ENCODE data around the gene OR3A3.
"Not testable (repeated sequence)": the region's sequence is repeated elsewhere in the genome, so short reads cannot be mapped to it uniquely, and the experiment has no call there.

The OR3A3 gene

DNA sequence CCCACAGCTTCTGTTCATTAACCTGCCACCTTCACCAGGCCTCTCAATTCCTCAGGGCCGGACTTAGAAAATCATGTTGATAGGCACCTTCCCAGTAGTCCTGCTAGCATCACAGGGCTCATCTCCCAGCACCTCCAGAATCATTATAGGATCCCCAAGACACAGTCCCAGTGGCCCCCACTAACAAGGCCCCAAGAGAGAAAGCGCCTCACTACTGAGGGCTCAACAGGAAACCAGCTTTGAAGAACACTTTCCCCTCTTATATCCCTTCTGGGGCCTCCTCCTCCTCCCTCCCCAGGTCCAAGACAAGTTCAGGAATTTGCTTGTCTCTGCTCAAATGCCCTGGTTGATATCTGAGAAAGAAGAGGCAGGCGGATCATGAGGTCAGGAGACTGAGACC lies at the start of gene OR3A3:
Gene OR3A3, plus strand, starts transcription at position 301 of the 400 bp plus-strand sequence.
- DNase-seq = no peak

DNA sequence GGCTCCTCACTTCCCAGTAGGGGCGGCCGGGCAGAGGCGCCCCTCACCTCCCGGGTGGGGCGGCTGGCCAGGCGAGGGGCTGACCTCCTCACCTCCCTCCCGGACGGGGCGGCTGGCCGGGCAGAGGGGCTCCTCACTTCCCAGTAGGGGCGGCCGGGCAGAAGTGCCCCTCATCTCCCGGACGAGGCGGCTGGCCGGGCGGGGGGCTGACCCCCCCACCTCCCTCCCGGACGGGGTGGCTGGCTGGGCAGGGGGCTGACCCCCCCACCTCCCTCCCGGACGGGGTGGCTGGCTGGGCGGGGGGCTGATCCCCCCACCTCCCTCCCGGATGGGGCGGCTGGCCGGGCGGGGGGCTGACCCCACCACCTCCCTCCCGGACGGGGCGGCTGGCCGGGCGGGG lies 40.0 kb upstream of the OR3A3 start:
- DNase-seq = not testable (repeated sequence)

DNA sequence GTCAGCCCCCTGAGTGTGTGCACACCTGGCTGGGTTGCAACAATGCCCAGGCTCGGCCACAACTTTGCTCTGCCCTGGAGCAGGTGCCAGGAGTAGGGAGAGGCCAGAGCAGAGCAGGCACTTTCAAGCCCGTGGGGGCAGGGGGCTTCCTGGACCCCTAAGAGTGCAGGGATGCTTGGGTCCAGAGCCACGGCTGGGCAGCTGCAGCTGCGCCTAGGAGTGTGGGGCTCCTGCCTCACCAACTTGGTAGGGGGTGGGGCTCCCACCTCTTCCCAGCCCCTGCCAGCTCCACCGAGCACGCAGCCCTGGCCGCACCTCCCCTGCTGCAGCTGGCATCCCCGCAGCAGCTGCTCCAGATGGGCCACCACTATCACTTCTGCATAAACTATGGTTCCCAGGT lies 32.8 kb upstream of the OR3A3 start:
- DNase-seq = no peak

DNA sequence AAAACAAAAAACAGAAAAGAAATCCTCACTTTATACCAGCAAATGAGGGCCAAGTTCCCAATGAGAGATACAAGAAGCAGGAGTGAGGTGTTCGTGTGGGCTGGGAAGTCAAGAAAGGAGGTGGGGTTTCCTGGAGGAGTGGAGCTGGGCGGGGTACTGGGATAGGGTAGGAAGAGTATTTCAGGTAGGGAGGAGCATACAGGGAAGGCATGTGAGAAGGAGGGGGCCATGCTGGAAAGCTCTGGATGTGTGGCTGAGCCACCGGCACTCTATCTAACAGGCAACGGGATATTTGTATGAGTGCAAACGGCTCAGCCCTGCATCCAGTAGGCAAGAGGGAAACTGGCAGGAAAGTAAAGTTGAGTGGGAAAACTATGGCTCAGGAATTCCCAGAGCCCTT lies 29.2 kb upstream of the OR3A3 start:
- DNase-seq = no peak

DNA sequence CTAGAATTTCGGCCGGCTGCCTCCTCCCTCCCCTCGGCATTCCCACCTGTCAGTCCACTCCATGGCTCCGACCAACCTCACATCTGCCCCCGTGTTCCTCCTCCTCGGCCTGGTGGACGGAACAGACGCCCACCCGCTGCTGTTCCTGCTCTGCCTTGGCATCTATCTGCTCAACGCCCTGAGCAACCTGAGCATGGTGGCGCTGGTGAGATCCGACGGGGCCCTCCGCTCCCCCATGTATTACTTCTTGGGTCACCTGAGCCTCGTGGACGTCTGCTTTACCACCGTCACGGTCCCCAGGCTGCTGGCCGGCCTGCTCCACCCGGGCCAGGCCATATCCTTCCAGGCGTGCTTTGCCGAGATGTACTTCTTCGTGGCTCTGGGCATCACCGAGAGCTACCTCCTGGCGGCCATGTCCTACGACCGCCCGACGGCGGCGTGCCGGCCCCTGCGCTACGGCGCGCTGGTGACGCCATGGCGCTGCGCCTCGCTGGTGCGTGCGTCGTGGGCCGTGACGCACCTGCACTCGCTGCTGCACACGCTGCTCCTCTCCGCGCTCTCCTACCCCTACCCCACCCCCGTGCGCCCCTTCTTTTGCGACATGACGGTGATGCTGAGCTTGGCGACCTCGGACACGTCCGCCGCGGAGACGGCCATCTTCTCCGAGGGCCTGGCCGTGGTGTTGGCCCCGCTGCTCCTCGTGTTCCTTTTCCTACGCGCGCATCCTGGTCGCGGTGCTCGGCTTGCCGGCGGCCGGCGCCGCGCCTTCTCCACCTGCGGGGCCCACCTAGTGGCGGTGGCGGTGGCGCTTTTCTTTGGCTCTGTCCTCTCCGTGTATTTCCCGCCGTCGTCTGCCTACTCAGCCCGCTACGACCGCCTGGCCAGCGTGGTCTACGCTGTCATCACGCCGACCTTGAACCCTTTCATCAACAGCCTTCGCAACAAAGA lies 25.0 kb upstream of the OR3A3 start, which contains the start of gene OR3A2:
Gene OR3A2, minus strand, starts transcription at position 440 of the 948 bp plus-strand sequence.
- no peak for DNase-seq

DNA sequence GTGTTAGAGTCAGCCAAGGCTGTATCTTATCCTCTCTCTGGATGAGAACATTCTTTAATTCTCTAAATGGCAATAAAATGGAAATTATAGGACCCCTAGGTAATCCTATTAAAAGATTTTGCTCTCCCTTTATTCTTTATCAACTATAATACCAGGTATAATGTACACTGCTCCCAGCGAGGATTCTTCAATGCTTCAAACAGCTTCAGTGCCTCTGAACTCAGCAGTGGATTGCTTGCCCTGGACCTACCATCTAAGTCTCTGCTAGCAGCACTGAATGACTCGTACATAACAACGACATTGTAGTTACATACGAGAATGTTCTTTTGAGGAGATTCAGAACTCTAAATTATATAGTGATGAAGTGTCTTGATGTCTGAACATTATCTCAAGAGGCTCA lies 21.4 kb upstream of the OR3A3 start:
- DNase-seq = no peak

DNA sequence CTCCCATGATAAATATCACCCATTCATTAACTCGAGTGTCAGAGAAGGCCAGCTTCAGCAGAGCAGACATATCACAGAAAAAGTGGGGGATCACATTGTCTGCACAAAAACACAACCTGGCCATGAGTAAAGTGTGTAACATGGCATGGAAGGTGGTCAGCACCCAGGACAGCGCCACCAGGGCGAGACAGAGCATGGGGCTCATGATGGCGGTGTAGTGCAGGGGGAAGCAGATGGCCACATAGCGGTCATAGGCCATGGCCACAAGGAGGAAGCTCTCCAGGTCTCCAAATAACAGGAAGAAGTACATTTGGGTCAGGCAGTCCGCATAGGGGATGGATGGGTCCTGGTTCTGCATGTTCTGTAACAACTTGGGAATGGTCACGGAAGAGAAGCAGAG lies 13.4 kb upstream of the OR3A3 start:
- DNase-seq = not testable (repeated sequence)

DNA sequence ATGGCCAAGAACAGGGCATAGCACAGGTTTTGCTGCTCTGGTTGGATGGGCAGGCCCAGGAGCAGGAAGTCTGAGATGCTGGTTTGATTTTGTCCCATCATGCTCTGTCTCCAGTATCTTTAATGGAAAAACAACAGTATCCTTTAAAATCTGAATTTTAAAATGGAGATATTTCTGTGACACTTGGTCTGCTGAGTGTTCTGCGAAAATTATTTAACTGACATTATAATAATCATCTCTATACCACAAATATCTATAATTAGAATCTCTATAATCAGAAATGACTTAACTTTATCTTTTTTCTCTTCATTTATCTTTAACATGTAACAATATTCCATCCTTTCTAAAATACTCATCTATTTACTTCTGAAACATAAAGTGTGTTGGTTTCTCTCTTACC lies 12.9 kb upstream of the OR3A3 start, which contains the start of gene OR1E1:
Gene OR1E1, minus strand, starts transcription at position 101 of the 400 bp plus-strand sequence. Its CDS starts 0 bp downstream, at position 101.
- no peak for DNase-seq

DNA sequence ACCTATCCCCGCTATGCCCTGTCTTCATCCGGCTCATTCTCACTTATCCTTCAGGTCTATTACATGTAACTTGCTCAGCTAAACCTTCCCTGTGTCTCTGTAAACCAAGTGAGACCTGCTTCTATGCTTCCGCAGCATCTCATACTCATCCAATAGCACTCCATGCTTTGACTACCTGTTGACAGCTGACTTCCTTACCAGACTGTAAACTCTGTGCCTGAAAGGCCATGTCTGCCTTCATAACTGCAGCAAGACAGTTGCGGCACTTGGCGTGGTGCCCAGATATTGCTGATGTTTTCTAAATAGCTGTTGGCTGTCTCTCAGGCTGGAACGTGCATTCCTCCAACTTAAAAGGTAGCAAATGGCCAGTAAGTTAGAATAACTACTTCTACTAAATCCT lies 11.1 kb upstream of the OR3A3 start:
- DNase-seq = no peak

DNA sequence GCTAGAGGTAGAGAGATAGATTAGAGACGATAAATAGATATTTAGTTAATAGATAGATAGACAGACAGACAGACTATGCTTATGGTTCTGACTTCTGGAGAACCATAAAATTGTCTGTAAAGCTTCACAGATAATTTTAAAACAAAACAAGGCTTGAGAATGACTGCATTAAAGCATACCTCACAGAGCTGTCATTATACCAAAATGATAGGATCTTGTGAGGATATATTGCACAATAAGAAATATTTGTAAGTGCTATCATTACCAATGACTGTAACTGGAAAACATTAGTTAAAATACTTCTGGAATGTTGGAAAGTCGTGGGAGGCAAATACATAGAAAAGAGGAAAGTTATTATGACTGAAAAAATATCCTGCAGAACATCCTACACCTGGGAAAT lies 9.4 kb upstream of the OR3A3 start:
- no peak for DNase-seq

DNA sequence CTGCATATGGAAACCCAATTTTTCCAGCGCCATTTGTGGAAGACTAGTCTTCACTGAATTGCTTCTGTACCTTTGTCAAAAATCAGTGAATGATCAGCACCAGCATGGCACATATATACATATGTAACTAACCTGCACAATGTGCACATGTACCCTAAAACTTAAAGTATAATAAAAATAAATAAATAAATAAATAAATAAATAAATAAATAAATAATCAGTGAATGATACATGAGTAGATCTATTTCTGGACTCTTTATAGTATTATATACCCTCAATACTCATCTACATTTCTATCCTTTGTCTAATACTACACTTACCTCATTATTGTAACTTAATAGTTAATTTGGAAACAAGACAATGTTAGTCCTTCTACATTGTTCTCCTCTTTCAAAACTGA lies 7.3 kb upstream of the OR3A3 start:
- not testable (repeated sequence) for DNase-seq

DNA sequence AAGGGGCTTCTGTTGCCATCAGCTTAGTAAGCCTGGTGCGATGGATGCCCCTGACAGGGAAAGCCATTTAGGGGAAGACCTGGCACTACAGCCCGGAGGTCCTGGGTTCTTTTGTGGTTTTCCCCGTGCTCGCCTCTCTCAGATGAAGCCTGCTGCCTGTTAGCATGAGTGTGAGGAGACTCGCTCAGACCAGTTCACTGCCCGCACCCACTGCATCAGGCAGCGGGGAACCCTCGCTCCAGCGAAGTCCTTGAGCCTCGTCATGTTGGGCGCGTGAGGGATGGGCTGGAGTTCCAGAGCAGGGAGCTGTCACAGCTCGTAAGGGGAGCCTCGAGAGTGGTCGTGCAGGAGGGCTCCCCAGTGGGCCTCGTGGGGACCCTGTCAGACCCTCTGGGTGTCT lies 1.0 kb downstream of the OR3A3 start:
- not testable (repeated sequence) for DNase-seq

DNA sequence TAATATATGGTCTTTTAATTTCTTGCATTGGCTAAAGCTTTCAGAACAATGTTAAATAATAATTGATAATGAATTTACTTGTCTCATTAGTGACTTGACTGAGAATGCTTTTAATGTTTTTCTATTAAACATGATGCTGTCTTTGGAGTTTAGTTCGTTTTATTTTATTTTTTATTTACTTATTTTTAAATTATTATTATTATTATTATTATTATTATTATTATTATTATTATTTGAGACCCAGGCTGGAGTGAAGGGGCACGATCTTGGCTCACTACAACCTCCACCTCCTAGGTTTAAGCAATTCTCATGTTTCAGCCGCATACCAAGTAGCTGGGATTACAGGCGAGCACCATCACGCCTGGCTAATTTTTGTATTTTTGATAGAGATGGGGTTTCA lies 4.4 kb downstream of the OR3A3 start:
- DNase-seq = no peak

DNA sequence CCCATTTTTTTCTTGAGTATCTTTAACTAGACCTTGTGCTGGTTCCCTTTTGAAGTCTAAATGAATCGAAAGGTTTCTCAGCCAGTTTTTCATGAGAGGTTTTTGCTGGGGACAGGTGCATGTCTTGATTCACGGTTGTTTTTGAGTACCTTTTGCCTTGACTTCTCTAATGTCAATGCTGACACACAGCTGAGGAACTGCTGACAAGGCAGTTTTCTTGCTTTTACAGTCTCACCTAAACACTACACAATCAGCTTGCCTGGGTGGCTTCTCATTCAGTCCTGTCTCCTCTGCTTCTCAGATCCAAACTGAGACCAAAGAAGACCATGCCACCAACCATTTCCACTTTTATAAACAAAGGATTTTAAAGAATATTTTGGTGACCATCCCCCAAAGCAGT lies 7.1 kb downstream of the OR3A3 start:
- no peak for DNase-seq

DNA sequence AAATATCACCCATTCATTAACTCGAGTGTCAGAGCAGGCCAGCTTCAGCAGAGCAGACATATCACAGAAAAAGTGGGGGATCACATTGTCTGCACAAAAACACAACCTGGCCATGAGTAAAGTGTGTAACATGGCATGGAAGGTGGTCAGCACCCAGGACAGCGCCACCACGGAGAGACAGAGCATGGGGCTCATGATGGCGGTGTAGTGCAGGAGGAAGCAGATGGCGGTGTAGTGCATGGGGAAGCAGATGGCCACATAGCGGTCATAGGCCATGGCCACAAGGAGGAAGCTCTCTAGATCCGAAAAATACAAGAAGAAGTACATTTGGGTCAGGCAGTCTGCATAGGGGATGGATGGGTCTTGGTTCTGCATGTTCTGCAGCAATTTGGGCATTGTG lies 22.0 kb downstream of the OR3A3 start:
- DNase-seq = not testable (repeated sequence)

DNA sequence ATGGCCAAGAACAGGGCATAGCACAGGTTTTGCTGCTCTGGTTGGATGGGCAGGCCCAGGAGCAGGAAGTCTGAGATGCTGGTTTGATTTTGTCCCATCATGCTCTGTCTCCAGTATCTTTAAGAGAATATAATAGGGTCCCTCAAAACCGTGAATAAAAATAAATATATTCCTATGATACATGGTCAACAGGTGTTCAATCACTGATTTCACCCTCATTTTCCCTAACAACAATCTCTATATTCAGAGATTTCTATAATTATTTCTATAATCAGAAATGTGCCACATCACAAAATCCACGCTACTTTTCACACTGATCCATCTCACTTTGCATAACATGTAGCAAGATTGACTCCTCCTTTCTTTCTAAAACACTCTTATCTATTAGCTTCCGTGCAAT lies 22.6 kb downstream of the OR3A3 start, which contains the start of gene OR1E2:
Gene OR1E2, minus strand, starts transcription at position 101 of the 400 bp plus-strand sequence. Its CDS starts 0 bp downstream, at position 101.
- DNase-seq = no peak

DNA sequence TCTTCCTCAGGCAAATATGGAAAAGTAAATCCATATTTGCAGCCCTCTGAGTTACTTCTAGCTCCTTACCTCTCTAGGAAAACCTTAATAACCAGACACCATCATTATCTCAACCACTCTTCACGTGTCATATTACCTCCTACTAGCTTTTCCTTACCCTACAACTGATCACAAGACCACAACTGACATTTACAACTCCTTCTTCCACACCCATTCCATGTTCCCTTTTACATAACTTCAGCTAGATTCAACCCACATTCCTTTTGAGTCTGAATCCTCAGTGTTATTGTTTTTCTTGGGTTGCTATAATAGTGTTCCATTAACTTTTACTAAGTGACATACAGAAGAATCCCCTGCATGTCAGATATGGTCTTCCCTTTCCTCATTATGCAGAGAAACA lies 27.2 kb downstream of the OR3A3 start:
- no peak for DNase-seq

DNA sequence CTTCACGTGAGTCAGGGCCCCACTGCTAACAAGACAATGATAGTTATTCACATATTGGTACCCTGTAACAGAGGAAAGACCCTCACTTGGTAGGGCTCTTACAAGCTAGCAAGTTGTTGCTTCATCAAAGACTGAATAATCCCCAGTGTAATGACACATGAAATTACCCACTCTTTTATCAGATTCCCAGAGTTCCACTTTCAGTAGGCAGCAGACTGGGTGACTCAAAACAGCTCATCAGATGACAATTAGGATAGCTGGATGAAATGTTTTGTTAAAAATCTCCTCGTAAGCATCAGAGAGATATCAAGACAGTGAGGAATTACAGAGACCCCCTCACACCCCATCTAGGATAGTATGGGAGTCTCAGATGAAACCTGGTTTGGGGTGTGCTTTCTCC lies 29.3 kb downstream of the OR3A3 start:
- no peak for DNase-seq

DNA sequence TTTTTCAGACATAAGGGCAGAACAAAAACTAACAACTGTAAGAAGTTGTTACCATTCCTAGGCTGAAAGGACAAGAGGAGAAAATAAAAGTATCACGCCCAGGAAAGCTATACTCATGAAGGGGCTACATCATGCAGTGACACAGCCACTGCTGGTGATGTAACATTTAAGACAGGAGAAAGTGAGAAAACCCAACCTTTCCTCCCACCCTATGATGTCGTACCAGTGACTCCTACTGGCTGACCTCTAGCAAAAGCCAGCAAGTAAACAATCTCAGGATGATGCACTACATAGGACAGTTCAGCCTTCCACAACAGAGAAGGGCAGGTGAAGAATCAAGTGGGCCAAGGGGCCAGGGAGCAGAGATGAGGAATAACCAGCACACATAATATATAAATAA lies 36.5 kb downstream of the OR3A3 start:
- no peak for DNase-seq

DNA sequence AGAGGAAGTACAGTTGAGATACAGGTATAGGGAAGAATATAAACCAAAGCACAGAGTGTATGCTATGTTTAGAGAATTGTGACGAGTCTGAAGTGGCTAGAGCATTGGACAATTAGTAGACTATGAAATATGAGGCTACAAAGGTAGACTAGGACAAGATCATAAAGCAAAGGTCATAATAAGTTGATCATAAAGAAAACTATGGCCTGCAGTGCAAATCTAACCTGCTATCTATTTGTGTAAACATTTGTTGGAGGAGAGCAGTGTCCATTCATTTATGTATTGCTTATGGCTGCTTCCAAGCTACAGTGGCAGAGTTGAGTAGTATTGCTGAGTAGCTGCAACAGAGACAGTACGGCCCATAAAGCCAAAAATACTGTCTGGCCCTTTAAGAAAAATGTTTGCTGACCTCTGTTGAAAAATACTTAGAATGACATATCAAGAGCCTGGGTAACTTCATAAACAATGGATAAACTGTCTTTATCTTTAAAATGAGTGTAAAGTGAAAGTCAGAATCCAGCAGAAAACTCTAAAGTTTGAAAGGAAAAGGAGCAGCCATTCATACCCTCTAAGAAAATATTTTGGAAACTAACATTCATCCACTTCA lies 37.0 kb downstream of the OR3A3 start:
- DNase-seq = no peak

DNA sequence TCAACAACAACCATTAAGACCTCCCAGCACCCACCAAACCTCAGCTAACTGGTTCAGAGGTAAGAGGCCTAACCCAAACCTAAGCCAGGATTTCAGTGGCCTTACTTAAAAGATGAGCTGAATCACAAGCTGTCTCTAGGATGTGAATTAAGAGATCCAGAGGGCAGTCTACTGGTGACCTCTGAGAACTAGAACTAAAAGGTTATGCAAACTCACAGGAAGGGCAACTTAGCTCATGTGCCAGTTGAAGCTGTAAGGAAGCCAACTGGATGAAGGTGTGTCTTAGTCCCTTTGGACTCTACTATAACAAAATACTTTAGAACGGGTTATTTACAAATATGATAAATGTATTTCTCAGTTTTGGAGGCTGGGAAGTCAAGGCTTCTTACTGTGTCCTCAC lies 55.2 kb downstream of the OR3A3 start:
- not testable (repeated sequence) for DNase-seq

DNA sequence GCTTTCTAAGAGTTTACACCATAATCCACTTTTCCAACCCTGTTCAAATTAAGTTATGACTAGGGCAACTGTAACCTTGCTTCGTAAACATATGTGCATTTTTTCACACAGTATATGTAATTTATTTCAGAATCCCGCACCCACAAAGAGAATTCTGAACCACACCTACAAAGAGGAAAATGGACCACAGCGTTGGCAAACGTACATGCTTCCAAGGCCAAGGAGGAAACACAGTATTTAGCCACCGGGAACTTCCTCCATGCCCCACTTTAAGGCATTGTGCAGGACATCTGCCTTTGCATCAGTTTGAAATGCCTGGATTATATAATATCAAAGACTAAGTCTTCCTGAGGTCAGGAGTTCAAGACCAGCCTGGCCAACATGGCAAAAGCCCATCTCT lies 58.4 kb downstream of the OR3A3 start:
- no peak for DNase-seq

DNA sequence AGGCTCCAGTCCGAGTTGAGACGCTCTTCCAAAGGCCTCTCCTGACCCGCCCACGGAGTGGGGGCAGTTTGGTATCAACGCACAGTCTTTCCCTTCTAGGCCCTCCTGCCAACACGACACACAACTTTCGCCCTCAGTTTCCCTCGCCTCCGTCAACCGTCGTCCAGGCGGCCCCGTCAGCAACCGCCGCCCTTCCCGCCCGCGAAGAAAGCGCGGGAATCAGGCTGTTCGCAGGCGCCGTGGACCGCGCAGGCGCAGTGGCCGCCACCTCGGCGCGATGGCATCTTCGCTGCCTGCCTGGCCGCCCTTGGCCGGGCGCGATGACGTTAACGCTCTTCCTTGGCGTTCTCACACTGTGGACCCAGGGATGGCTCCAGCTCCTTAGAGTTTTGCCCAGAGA lies 60.4 kb downstream of the OR3A3 start, which contains the start of gene SPATA22:
Gene SPATA22, minus strand, starts transcription at position 221 of the 400 bp plus-strand sequence. CDS start 2,494 bp downstream, outside the sequence.
- no peak for DNase-seq

DNA sequence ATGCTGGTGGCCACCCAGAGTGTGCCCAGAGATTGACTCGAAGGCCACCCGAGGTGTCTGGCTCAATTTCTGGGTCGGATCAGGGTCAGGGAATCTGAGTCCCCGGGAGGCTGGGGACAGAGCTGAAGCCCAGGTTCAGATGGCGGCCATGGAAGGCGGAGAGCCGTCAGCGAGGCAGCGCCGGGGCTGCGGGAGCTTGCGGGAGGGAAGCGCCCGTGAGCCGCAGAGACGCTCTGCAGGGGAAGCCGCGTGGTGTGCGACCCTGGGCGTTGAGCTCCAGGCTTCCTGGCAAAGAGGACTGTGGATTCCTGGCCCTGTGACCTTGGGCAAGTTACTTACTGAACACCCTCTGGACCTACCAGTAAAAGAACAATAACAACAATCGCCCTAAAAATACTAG lies 61.0 kb downstream of the OR3A3 start:
- no peak for DNase-seq
